ENCODE measurements around the gene FBXW7. TPM values are rescaled to one million over a fixed set of nuclear protein-coding genes. Genes with fewer than 3 reads are reported as not detected.

Gene FBXW7
- total RNA-seq, 1 experiment from 2014 or later, result 23.0 TPM

DNA sequence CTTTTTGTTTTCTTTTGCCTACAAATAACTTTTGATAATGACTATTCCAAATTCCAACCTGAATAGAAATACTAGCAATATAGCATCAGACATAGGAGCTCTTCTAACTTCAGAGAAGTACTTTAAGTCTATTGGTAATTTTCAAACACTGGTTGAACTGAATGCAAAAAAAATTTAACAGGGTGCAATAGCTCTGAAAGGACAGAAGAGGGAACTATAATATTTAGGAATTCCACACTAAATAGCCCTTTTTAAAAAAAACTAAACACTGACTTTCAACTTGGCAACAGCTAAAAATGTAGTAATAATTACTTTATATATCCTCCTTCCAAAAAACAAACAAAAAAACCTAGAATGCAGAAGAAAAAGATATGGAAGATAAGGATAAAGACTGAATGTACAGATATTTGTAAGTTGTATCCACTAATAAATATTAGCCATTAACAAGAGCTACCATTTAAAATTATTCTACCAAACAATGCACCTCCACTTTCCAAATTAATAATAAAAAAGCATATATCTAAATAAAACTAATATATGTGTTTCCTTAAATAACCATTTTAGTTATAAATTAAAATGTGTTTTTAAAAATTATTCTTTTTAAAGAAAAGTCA, 81.4 kb downstream of the FBXW7 start:
- Mint-ChIP-seq H3K4me1 (peaks cover 15% of the 10 kb centered on the region), H3K36me3 (no peaks in the 10 kb centered on the region), H3K27me3 (ENCODE audit: low read depth) (no peaks in the 10 kb centered on the region), H3K27ac (no peak overlapping the region), H3K4me3 (no peak overlapping the region), H3K9me3 (no peaks in the 10 kb centered on the region)
- POLR2A ChIA-PET, result no interaction called here
- TF ChIP-seq, protein P1, sequence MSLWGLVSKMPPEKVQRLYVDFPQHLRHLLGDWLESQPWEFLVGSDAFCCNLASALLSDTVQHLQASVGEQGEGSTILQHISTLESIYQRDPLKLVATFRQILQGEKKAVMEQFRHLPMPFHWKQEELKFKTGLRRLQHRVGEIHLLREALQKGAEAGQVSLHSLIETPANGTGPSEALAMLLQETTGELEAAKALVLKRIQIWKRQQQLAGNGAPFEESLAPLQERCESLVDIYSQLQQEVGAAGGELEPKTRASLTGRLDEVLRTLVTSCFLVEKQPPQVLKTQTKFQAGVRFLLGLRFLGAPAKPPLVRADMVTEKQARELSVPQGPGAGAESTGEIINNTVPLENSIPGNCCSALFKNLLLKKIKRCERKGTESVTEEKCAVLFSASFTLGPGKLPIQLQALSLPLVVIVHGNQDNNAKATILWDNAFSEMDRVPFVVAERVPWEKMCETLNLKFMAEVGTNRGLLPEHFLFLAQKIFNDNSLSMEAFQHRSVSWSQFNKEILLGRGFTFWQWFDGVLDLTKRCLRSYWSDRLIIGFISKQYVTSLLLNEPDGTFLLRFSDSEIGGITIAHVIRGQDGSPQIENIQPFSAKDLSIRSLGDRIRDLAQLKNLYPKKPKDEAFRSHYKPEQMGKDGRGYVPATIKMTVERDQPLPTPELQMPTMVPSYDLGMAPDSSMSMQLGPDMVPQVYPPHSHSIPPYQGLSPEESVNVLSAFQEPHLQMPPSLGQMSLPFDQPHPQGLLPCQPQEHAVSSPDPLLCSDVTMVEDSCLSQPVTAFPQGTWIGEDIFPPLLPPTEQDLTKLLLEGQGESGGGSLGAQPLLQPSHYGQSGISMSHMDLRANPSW (CRISPR knock-in tag; conservative IDR thresholded peaks at IDR 0.05; ENCODE audit: low read depth), result no peak
- TF ChIP-seq ZNF423 (CRISPR knock-in tag; IDR thresholded peaks at IDR 0.05), result no peak
- TF ChIP-seq TP53 (CRISPR knock-in tag; IDR thresholded peaks at IDR 0.05), result no peak
- TF ChIP-seq, protein P2, sequence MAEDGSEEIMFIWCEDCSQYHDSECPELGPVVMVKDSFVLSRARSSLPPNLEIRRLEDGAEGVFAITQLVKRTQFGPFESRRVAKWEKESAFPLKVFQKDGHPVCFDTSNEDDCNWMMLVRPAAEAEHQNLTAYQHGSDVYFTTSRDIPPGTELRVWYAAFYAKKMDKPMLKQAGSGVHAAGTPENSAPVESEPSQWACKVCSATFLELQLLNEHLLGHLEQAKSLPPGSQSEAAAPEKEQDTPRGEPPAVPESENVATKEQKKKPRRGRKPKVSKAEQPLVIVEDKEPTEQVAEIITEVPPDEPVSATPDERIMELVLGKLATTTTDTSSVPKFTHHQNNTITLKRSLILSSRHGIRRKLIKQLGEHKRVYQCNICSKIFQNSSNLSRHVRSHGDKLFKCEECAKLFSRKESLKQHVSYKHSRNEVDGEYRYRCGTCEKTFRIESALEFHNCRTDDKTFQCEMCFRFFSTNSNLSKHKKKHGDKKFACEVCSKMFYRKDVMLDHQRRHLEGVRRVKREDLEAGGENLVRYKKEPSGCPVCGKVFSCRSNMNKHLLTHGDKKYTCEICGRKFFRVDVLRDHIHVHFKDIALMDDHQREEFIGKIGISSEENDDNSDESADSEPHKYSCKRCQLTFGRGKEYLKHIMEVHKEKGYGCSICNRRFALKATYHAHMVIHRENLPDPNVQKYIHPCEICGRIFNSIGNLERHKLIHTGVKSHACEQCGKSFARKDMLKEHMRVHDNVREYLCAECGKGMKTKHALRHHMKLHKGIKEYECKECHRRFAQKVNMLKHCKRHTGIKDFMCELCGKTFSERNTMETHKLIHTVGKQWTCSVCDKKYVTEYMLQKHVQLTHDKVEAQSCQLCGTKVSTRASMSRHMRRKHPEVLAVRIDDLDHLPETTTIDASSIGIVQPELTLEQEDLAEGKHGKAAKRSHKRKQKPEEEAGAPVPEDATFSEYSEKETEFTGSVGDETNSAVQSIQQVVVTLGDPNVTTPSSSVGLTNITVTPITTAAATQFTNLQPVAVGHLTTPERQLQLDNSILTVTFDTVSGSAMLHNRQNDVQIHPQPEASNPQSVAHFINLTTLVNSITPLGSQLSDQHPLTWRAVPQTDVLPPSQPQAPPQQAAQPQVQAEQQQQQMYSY (CRISPR knock-in tag; IDR thresholded peaks at IDR 0.05), result no peak
- TF ChIP-seq, protein P3, sequence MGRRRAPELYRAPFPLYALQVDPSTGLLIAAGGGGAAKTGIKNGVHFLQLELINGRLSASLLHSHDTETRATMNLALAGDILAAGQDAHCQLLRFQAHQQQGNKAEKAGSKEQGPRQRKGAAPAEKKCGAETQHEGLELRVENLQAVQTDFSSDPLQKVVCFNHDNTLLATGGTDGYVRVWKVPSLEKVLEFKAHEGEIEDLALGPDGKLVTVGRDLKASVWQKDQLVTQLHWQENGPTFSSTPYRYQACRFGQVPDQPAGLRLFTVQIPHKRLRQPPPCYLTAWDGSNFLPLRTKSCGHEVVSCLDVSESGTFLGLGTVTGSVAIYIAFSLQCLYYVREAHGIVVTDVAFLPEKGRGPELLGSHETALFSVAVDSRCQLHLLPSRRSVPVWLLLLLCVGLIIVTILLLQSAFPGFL (CRISPR knock-in tag; IDR thresholded peaks at IDR 0.05; ENCODE audit: borderline replicate concordance), result no peak
- no peak for TF ChIP-seq ZNF121 (CRISPR knock-in tag; IDR thresholded peaks at IDR 0.05)
- TF ChIP-seq, protein P4, sequence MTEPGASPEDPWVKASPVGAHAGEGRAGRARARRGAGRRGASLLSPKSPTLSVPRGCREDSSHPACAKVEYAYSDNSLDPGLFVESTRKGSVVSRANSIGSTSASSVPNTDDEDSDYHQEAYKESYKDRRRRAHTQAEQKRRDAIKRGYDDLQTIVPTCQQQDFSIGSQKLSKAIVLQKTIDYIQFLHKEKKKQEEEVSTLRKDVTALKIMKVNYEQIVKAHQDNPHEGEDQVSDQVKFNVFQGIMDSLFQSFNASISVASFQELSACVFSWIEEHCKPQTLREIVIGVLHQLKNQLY (CRISPR knock-in tag; IDR thresholded peaks at IDR 0.05), result no peak
- TF ChIP-seq, protein P5, sequence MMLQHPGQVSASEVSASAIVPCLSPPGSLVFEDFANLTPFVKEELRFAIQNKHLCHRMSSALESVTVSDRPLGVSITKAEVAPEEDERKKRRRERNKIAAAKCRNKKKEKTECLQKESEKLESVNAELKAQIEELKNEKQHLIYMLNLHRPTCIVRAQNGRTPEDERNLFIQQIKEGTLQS (CRISPR knock-in tag; conservative IDR thresholded peaks at IDR 0.05), result no peak
- no peak for TF ChIP-seq NFATC4 (CRISPR knock-in tag; IDR thresholded peaks at IDR 0.05)
- no peak for TF ChIP-seq ZNF219 (CRISPR knock-in tag; IDR thresholded peaks at IDR 0.05; ENCODE audit: borderline replicate concordance)
- TF ChIP-seq ZBTB21 (CRISPR knock-in tag; IDR thresholded peaks at IDR 0.05; ENCODE audit: borderline replicate concordance), result no peak
- TF ChIP-seq, protein P6, sequence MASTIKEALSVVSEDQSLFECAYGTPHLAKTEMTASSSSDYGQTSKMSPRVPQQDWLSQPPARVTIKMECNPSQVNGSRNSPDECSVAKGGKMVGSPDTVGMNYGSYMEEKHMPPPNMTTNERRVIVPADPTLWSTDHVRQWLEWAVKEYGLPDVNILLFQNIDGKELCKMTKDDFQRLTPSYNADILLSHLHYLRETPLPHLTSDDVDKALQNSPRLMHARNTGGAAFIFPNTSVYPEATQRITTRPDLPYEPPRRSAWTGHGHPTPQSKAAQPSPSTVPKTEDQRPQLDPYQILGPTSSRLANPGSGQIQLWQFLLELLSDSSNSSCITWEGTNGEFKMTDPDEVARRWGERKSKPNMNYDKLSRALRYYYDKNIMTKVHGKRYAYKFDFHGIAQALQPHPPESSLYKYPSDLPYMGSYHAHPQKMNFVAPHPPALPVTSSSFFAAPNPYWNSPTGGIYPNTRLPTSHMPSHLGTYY (CRISPR knock-in tag; IDR thresholded peaks at IDR 0.05), result no peak
- TF ChIP-seq RORB (CRISPR knock-in tag; IDR thresholded peaks at IDR 0.05), result no peak
- TF ChIP-seq FOXP1 (CRISPR knock-in tag; IDR thresholded peaks at IDR 0.05; ENCODE audit: borderline replicate concordance), result no peak
- TF ChIP-seq, protein P7, sequence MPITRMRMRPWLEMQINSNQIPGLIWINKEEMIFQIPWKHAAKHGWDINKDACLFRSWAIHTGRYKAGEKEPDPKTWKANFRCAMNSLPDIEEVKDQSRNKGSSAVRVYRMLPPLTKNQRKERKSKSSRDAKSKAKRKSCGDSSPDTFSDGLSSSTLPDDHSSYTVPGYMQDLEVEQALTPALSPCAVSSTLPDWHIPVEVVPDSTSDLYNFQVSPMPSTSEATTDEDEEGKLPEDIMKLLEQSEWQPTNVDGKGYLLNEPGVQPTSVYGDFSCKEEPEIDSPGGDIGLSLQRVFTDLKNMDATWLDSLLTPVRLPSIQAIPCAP (CRISPR knock-in tag; IDR thresholded peaks at IDR 0.05), result no peak
- TF ChIP-seq, protein P8, sequence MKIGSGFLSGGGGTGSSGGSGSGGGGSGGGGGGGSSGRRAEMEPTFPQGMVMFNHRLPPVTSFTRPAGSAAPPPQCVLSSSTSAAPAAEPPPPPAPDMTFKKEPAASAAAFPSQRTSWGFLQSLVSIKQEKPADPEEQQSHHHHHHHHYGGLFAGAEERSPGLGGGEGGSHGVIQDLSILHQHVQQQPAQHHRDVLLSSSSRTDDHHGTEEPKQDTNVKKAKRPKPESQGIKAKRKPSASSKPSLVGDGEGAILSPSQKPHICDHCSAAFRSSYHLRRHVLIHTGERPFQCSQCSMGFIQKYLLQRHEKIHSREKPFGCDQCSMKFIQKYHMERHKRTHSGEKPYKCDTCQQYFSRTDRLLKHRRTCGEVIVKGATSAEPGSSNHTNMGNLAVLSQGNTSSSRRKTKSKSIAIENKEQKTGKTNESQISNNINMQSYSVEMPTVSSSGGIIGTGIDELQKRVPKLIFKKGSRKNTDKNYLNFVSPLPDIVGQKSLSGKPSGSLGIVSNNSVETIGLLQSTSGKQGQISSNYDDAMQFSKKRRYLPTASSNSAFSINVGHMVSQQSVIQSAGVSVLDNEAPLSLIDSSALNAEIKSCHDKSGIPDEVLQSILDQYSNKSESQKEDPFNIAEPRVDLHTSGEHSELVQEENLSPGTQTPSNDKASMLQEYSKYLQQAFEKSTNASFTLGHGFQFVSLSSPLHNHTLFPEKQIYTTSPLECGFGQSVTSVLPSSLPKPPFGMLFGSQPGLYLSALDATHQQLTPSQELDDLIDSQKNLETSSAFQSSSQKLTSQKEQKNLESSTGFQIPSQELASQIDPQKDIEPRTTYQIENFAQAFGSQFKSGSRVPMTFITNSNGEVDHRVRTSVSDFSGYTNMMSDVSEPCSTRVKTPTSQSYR (CRISPR knock-in tag; IDR thresholded peaks at IDR 0.05), result no peak
- TF ChIP-seq NR2C2 (CRISPR knock-in tag; IDR thresholded peaks at IDR 0.05), result no peak
- TF ChIP-seq SMAD4 (CRISPR knock-in tag; IDR thresholded peaks at IDR 0.05), result no peak
- TF ChIP-seq, protein P9, sequence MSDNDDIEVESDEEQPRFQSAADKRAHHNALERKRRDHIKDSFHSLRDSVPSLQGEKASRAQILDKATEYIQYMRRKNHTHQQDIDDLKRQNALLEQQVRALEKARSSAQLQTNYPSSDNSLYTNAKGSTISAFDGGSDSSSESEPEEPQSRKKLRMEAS (CRISPR knock-in tag; IDR thresholded peaks at IDR 0.05), result no peak
- ATAC-seq (no peak), DNase-seq (ENCODE audit: low spot score) (no peak)
- CTCF ChIA-PET, result interaction anchor here (0.5 to 1.8 kb wide), 22 partner anchors 11 to 629 kb away, joined by 3 to 9 read pairs (median 4); partner anchors contain the start of gene FBXW7

All from WTC11 (cell line).